Panc1 (cell line): ENCODE results near the gene CFAP410. TPM values are rescaled to one million over a fixed set of nuclear protein-coding genes. Genes with fewer than 3 reads are reported as not detected.

Experiments used
- ATAC-seq: fragments of 200-7000 bp; cut with Tn5 transposase; 2 replicates; pipeline ENCODE4 v1.9.1; 2020; ENCODE audit warnings: mild to moderate bottlenecking, moderate library complexity
- BruUV-seq: library from RNA; stranded (reverse); fragments of 400-500 nt; replicated peaks from 2 replicates; lab custom pipeline; 2021; lab: Mats Ljungman, UMichigan
- CTCF ChIA-PET: fragments of 300-600 bp; sonication (Branson Sonifier 250); formaldehyde crosslinking; loops from one replicate; lab custom pipeline; 2022; ENCODE audit warnings: antibody characterized with exemption; lab: Charles Lee
- POLR2A ChIA-PET: fragments of 300-600 bp; sonication (Branson Sonifier 250); formaldehyde crosslinking; loops from one replicate; lab custom pipeline; 2022; ENCODE audit warnings: antibody characterized with exemption; lab: Charles Lee
- DNase-seq: peaks from one replicate; pipeline ENCODE4 v3.0.0-alpha.2; 2010; ENCODE audit warnings: low read depth, low spot score
- H3K27ac ChIP-seq: 2 replicates; pipeline ENCODE4 v1.5.1; 2011; ENCODE audit warnings: mild to moderate bottlenecking, low read length, inconsistent platforms
- H3K27me3 ChIP-seq: fragments of 200-500 bp; sonication (Bioruptor generic); 2 replicates; pipeline ENCODE4 v1.6.0; 2014; ENCODE audit warnings: low read length, inconsistent platforms; ENCODE audit not compliant: control insufficient read depth, insufficient read depth
- H3K36me3 ChIP-seq: fragments of 200-500 bp; sonication (Bioruptor generic); 2 replicates; pipeline ENCODE4 v1.5.1; 2014; ENCODE audit warnings: inconsistent platforms, mild to moderate bottlenecking, low read length, moderate library complexity; ENCODE audit not compliant: control insufficient read depth, insufficient read depth
- H3K4me1 ChIP-seq: 2 replicates; pipeline ENCODE4 v1.5.1; 2011; ENCODE audit warnings: inconsistent platforms, mild to moderate bottlenecking, low read length, moderate library complexity; ENCODE audit not compliant: control insufficient read depth, insufficient read depth
- H3K4me3 ChIP-seq, 2 experiments: 2 replicates each; pipeline ENCODE4 v1.5.1; 2011 to 2012; ENCODE audit warnings: low read depth in 2 of 2, low read length in 2 of 2, mild to moderate bottlenecking in 2 of 2, inconsistent platforms in 1 of 2, moderate library complexity in 1 of 2
- H3K9me3 ChIP-seq: fragments of 200-500 bp; sonication (Bioruptor generic); 2 replicates; pipeline ENCODE4 v1.5.1; 2014; ENCODE audit warnings: low read depth, mild to moderate bottlenecking, inconsistent platforms, low read length, moderate library complexity; ENCODE audit not compliant: control insufficient read depth, insufficient read depth
- CTCF ChIP-seq: fragments of 450-650 bp; IDR thresholded peaks from 2 replicates; pipeline ENCODE4 v1.5.1; 2017; ENCODE audit warnings: mild to moderate bottlenecking
- POLR2AphosphoS5 ChIP-seq: IDR thresholded peaks from 2 replicates; pipeline ENCODE4 v1.6.1; 2012; ENCODE audit warnings: mild to moderate bottlenecking, low read depth, low read length, moderate library complexity
- REST ChIP-seq, 2 experiments: IDR thresholded peaks; 2 replicates each; pipeline ENCODE4 v1.6.1; 2011 to 2012; ENCODE audit warnings: low read depth in 2 of 2, control low read depth in 1 of 2, low read length in 1 of 2, mild to moderate bottlenecking in 1 of 2, moderate library complexity in 1 of 2; ENCODE audit not compliant: insufficient read depth in 1 of 2
- SIN3A ChIP-seq: IDR thresholded peaks from 2 replicates; pipeline ENCODE4 v1.6.1; 2012; ENCODE audit warnings: low read depth, mild to moderate bottlenecking, low read length, moderate library complexity, borderline replicate concordance; ENCODE audit not compliant: insufficient read depth
- TCF7L2 ChIP-seq: IDR thresholded peaks from 2 replicates; pipeline ENCODE4 v1.6.1; 2011; ENCODE audit warnings: mild to moderate bottlenecking, low read depth, low read length, inconsistent platforms
- in situ Hi-C: cut with HindIII; loops from 2 replicates; pipeline ENCODE4 v1.10.0; 2016; ENCODE audit warnings: low sequenced_read_pairs, low pct_unique_long_range_greater_than_20kb
- intact Hi-C: fragments of 100-400 bp; cut with micrococcal nuclease; formaldehyde crosslinking; loops from one replicate; pipeline ENCODE4 v1.10.0; 2022; ENCODE audit not compliant: unreplicated experiment
- total RNA-seq: library from RNA; stranded (reverse); gene quantifications from one replicate; pipeline ENCODE4 v1.2.1, GENCODE V29; 2021; ENCODE audit not compliant: unreplicated experiment

The CFAP410 gene
- total RNA-seq, 1 experiment from 2014 or later = 11.8 TPM

- H3K36me3 ChIP-seq = no peaks in the 10 kb centered on the region
- ChIA-PET CTCF (no interaction called here), POLR2A (interaction anchor here (0.7 kb wide), 1 partner anchor 478 kb away, joined by 3 read pairs; no protein-coding TSS in a partner anchor)
- DNase-seq (no peak), ATAC-seq (no peak)
- H3K9me3 ChIP-seq = no peaks in the 10 kb centered on the region
- no TSS peak for BruUV-seq
- no peaks in the 10 kb centered on the region; the same call in 1 of the 2 replicates for H3K4me1 ChIP-seq
- H3K27me3 ChIP-seq = no peaks in the 10 kb centered on the region
- intact Hi-C loops (no loop called here), in situ Hi-C loops (no loop called here)
- no peak overlapping the region for H3K4me3 ChIP-seq
- no peak overlapping the region for H3K27ac ChIP-seq
- no peak for TF ChIP-seq POLR2AphosphoS5
Measured at GRCh38 chr21:44333509-44334328, 5.5 kb downstream of the CFAP410 start.

- H3K4me3 ChIP-seq = no peak overlapping the region
- no peak for DNase-seq
- TF ChIP-seq POLR2AphosphoS5 (no peak), SIN3A (no peak), CTCF (no peak), REST (IDR thresholded peaks at IDR 0.05; ENCODE audit: insufficient read depth in 1 of 2, low read depth in 2 of 2, low read length in 1 of 2) (no peak), TCF7L2 (no peak)
- no TSS peak for BruUV-seq
- no peaks in the 10 kb centered on the region for H3K27me3 ChIP-seq
- H3K4me1 ChIP-seq = no peaks in the 10 kb centered on the region; the same call in 1 of the 2 replicates
- ChIA-PET POLR2A (interaction anchor here (0.7 kb wide), 1 partner anchor 479 kb away, joined by 3 read pairs; no protein-coding TSS in a partner anchor), CTCF (no interaction called here)
- intact Hi-C loops (no loop called here), in situ Hi-C loops (no loop called here)
- H3K27ac ChIP-seq = no peak overlapping the region
- no peaks in the 10 kb centered on the region for H3K9me3 ChIP-seq
- no peaks in the 10 kb centered on the region for H3K36me3 ChIP-seq
- no peak for ATAC-seq
Measured at GRCh38 chr21:44332965-44333364, 6.2 kb downstream of the CFAP410 start.

- no peak overlapping the region for H3K4me3 ChIP-seq
- no peaks in the 10 kb centered on the region for H3K27me3 ChIP-seq
- in situ Hi-C loops = no loop called here
- CTCF ChIA-PET = no interaction called here
- no peak overlapping the region for H3K27ac ChIP-seq
- H3K36me3 ChIP-seq = no peaks in the 10 kb centered on the region
- H3K4me1 ChIP-seq = no peaks in the 10 kb centered on the region; the same call in 1 of the 2 replicates
- ATAC-seq = no peak
- POLR2A ChIA-PET = no interaction called here
- no peak for DNase-seq
- TF ChIP-seq REST (IDR thresholded peaks at IDR 0.05; ENCODE audit: insufficient read depth in 1 of 2, low read depth in 2 of 2, low read length in 1 of 2) (no peak), POLR2AphosphoS5 (no peak), TCF7L2 (no peak), SIN3A (no peak), CTCF (no peak)
- no peaks in the 10 kb centered on the region for H3K9me3 ChIP-seq
- intact Hi-C loops = no loop called here
- BruUV-seq = no TSS peak
Measured at GRCh38 chr21:44332383-44332782, 6.8 kb downstream of the CFAP410 start.
